GM12892 (cell line): Measurements from ENCODE around the gene MAX.

Experiments used
- POLR2A ChIP-seq: IDR thresholded peaks from 2 replicates; pipeline ENCODE4 v1.6.1; 2011; ENCODE audit warnings: low read depth, low read length, control low read depth
- POLR2AphosphoS5 ChIP-seq: IDR thresholded peaks from 2 replicates; pipeline ENCODE4 v1.6.1; 2011; ENCODE audit warnings: low read depth, low read length, control low read depth

DNA sequence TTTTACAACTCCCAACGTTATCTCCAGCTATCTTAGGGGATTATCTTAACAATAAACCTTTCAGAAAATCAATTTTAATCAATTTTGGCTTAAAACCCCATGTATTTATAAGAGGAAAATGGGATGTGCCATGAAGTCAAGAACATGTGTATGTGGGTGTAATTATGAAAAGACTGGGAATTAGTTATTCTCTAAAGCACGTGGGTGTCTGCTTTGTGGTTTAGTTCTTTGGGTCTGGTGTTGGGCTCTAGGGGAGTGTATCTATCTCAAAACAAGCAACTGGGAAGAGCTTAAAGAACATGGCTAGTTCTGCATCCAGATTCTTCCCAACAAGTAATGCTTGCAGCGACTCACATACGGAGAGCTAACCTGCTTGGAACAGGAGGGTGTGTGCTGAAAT is 40.1 kb upstream of the MAX start:
- no peak for TF ChIP-seq POLR2AphosphoS5
- no peak for TF ChIP-seq POLR2A
